K562 (cell line): Measurements from ENCODE around the gene MICAL2. TPM values are rescaled to one million over a fixed set of nuclear protein-coding genes. Genes with fewer than 3 reads are reported as not detected.

ENCODE experiments used
- HDAC1 ChIP-seq, 2 experiments: fragments of 450-650 bp; IDR thresholded peaks; 2 replicates each; pipeline ENCODE4 v1.6.1; 2016 to 2017; ENCODE audit warnings: inconsistent platforms in 1 of 2, mild to moderate bottlenecking in 1 of 2, moderate library complexity in 1 of 2
- SRSF9 ChIP-seq: fragments of 200-400 bp; formaldehyde crosslinking; IDR thresholded peaks from 2 replicates; pipeline ENCODE4 v1.6.1; 2017; ENCODE audit warnings: low read depth, low read length, borderline replicate concordance
- TARDBP ChIP-seq: fragments of 450-650 bp; IDR thresholded peaks from 2 replicates; pipeline ENCODE4 v1.6.1; 2016
- TRIM24 ChIP-seq, 2 experiments: fragments of 450-650 bp; IDR thresholded peaks; 2 replicates each; pipeline ENCODE4 v1.6.1; 2016
- ZNF133 ChIP-seq: fragments of 250-450 bp; sonication (Bioruptor Pico); IDR thresholded peaks from 2 replicates; pipeline ENCODE4 v1.4.0; 2020; ENCODE audit warnings: mild to moderate bottlenecking
- ZNF184 ChIP-seq: sonication (generic); formaldehyde crosslinking; IDR thresholded peaks from 2 replicates; pipeline ENCODE4 v1.5.0; 2020; ENCODE audit warnings: missing genetic modification reagents
- ZNF24 ChIP-seq: fragments of 450-650 bp; IDR thresholded peaks from 2 replicates; pipeline ENCODE4 v1.6.1; 2016
- ZNF584 ChIP-seq: fragments of 200-800 bp; sonication (Bioruptor generic); IDR thresholded peaks from 2 replicates; pipeline ENCODE4 v1.6.1; 2016; ENCODE audit warnings: low read depth, mild to moderate bottlenecking, missing genetic modification characterization, missing compliant biosample characterization
- polyA plus RNA-seq, 8 experiments: library from polyadenylated mRNA; depleted of rRNA in 4 of 8; stranded (reverse) in 5 of 8; unstranded in 3 of 8; fragments of >200 nt; fragmentation: Nextera tagmentation in 2 of 8; fragmentation: Illumina TruSeq in 1 of 8; extraction: Ambion mirVana in 2 of 8; extraction: Trizol in 1 of 8; gene quantifications; 2 replicates each; pipeline versions ENCODE4 v1.2.1 to v1.2.3, GENCODE V29; 2011 to 2014; ENCODE audit warnings: inconsistent platforms in 1 of 8, missing spikeins in 1 of 8
- total RNA-seq, 7 experiments: library from RNA; depleted of rRNA in 6 of 7; stranded (reverse); fragments of >200 nt in 6 of 7; fragmentation: Illumina TruSeq in 2 of 7; extraction: Trizol in 2 of 7; gene quantifications; 2 replicates each; pipeline versions ENCODE4 v1.2.1 to v1.2.3, GENCODE V29; 2011 to 2021; ENCODE audit warnings: low replicate concordance in 1 of 7
- TF ChIP-seq, protein P1 (sequence below): fragments of 250-450 bp; sonication (Bioruptor Pico); IDR thresholded peaks from 2 replicates; pipeline ENCODE4 v1.4.0; 2020
- TF ChIP-seq, protein P2 (sequence below), 2 experiments: fragments of 450-650 bp; formaldehyde crosslinking in 1 of 2; IDR thresholded peaks; 2 replicates each; pipeline versions ENCODE4 v1.4.0 to v1.6.1; 2014 to 2020; ENCODE audit warnings: mild to moderate bottlenecking in 2 of 2, borderline replicate concordance in 1 of 2, low read depth in 1 of 2
- TF ChIP-seq, protein P3 (sequence below): sonication (generic); formaldehyde crosslinking; IDR thresholded peaks from 2 replicates; pipeline ENCODE4 v1.8.1; 2023; ENCODE audit warnings: mild to moderate bottlenecking, missing genetic modification reagents

MICAL2 gene
- total and polyA plus RNA-seq, 9 of the 15 experiments (the other 6 are each of a cell fraction or from before 2014, with no cell fraction given): 4.7 to 64.2 (median 33.6) TPM

DNA sequence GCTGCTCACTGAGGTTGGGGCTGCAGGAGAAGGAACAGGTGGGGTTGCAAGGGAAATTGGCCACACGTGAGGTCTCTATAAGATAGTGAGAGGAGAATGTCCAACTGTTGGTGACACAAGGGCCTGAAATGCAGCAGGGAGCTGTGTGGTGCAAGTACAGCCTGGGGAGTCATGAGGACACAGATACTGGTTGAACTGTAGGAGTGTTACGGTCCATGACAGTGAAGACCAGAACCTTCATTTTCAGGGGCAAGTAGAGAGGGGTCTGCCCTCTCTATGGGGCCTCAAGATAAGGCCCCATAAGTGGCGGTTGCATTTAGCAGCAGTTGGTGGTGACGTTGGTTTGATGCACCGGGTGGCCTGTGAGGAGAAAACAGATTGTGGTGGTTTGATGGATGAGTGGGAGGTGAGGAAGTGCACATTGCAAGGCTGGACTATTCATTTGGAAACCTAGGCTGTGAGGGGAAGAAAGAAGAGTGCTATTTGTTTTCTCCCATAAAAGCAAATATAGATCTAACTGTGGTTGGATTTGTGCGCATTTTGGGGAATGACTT, 39.4 kb downstream of the MICAL2 start (continued):
- TF ChIP-seq, protein P1, sequence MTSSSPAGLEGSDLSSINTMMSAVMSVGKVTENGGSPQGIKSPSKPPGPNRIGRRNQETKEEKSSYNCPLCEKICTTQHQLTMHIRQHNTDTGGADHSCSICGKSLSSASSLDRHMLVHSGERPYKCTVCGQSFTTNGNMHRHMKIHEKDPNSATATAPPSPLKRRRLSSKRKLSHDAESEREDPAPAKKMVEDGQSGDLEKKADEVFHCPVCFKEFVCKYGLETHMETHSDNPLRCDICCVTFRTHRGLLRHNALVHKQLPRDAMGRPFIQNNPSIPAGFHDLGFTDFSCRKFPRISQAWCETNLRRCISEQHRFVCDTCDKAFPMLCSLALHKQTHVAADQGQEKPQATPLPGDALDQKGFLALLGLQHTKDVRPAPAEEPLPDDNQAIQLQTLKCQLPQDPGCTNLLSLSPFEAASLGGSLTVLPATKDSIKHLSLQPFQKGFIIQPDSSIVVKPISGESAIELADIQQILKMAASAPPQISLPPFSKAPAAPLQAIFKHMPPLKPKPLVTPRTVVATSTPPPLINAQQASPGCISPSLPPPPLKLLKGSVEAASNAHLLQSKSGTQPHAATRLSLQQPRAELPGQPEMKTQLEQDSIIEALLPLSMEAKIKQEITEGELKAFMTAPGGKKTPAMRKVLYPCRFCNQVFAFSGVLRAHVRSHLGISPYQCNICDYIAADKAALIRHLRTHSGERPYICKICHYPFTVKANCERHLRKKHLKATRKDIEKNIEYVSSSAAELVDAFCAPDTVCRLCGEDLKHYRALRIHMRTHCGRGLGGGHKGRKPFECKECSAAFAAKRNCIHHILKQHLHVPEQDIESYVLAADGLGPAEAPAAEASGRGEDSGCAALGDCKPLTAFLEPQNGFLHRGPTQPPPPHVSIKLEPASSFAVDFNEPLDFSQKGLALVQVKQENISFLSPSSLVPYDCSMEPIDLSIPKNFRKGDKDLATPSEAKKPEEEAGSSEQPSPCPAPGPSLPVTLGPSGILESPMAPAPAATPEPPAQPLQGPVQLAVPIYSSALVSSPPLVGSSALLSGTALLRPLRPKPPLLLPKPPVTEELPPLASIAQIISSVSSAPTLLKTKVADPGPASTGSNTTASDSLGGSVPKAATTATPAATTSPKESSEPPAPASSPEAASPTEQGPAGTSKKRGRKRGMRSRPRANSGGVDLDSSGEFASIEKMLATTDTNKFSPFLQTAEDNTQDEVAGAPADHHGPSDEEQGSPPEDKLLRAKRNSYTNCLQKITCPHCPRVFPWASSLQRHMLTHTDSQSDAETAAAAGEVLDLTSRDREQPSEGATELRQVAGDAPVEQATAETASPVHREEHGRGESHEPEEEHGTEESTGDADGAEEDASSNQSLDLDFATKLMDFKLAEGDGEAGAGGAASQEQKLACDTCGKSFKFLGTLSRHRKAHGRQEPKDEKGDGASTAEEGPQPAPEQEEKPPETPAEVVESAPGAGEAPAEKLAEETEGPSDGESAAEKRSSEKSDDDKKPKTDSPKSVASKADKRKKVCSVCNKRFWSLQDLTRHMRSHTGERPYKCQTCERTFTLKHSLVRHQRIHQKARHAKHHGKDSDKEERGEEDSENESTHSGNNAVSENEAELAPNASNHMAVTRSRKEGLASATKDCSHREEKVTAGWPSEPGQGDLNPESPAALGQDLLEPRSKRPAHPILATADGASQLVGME (CRISPR knock-in tag): peak; percentile 73; the same call in 1 of the 2 replicates
- no peak for TF ChIP-seq ZNF133 (CRISPR knock-in tag)
- TF ChIP-seq HDAC1 (IDR thresholded peaks at IDR 0.05): peak in 1 of 2 experiments; percentile 74; a peak in 2 of 4 replicates
- TF ChIP-seq, protein P2, sequence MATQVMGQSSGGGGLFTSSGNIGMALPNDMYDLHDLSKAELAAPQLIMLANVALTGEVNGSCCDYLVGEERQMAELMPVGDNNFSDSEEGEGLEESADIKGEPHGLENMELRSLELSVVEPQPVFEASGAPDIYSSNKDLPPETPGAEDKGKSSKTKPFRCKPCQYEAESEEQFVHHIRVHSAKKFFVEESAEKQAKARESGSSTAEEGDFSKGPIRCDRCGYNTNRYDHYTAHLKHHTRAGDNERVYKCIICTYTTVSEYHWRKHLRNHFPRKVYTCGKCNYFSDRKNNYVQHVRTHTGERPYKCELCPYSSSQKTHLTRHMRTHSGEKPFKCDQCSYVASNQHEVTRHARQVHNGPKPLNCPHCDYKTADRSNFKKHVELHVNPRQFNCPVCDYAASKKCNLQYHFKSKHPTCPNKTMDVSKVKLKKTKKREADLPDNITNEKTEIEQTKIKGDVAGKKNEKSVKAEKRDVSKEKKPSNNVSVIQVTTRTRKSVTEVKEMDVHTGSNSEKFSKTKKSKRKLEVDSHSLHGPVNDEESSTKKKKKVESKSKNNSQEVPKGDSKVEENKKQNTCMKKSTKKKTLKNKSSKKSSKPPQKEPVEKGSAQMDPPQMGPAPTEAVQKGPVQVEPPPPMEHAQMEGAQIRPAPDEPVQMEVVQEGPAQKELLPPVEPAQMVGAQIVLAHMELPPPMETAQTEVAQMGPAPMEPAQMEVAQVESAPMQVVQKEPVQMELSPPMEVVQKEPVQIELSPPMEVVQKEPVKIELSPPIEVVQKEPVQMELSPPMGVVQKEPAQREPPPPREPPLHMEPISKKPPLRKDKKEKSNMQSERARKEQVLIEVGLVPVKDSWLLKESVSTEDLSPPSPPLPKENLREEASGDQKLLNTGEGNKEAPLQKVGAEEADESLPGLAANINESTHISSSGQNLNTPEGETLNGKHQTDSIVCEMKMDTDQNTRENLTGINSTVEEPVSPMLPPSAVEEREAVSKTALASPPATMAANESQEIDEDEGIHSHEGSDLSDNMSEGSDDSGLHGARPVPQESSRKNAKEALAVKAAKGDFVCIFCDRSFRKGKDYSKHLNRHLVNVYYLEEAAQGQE (IDR thresholded peaks at IDR 0.05; ENCODE audit: borderline replicate concordance): 0 out of 2 replicates have a peak, but pooled peaks have one; percentile 10
- TF ChIP-seq, protein P2 (CRISPR knock-in tag; IDR thresholded peaks at IDR 0.05; ENCODE audit: low read depth): no peak
- peak; percentile 68; the same call in 1 of the 2 replicates for TF ChIP-seq ZNF584 (CRISPR knock-in tag)
- peak; percentile 79 to 81 for TF ChIP-seq TRIM24 (IDR thresholded peaks at IDR 0.05)
- TF ChIP-seq TARDBP: no peak
- TF ChIP-seq ZNF184 (CRISPR knock-in tag): no peak
- TF ChIP-seq SRSF9: no peak
- peak; percentile 12; the same call in 1 of the 2 replicates for TF ChIP-seq ZNF24
- TF ChIP-seq, protein P3, sequence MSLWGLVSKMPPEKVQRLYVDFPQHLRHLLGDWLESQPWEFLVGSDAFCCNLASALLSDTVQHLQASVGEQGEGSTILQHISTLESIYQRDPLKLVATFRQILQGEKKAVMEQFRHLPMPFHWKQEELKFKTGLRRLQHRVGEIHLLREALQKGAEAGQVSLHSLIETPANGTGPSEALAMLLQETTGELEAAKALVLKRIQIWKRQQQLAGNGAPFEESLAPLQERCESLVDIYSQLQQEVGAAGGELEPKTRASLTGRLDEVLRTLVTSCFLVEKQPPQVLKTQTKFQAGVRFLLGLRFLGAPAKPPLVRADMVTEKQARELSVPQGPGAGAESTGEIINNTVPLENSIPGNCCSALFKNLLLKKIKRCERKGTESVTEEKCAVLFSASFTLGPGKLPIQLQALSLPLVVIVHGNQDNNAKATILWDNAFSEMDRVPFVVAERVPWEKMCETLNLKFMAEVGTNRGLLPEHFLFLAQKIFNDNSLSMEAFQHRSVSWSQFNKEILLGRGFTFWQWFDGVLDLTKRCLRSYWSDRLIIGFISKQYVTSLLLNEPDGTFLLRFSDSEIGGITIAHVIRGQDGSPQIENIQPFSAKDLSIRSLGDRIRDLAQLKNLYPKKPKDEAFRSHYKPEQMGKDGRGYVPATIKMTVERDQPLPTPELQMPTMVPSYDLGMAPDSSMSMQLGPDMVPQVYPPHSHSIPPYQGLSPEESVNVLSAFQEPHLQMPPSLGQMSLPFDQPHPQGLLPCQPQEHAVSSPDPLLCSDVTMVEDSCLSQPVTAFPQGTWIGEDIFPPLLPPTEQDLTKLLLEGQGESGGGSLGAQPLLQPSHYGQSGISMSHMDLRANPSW (CRISPR knock-in tag): no peak
